NCI-H2196 (cell line): ENCODE results near the gene HSCB.
A peak's percentile ranks its signal among the peaks of the same experiment; 100 is the strongest.
"Not testable (repeated sequence)": the region's sequence is repeated elsewhere in the genome, so short reads cannot be mapped to it uniquely, and the experiment has no call there.

Experiments
- DNase-seq: peaks from one replicate; lab custom pipeline; 2025; ENCODE audit not compliant: unreplicated experiment; lab: John Stamatoyannopoulos, UW

HSCB gene

GRCh38 chr22:28791124-28791523 is 49.3 kb downstream of the HSCB start:
- DNase-seq: no peak

GRCh38 chr22:28791841-28792490 is 50.1 kb downstream of the HSCB start:
- DNase-seq: no peak

DNA sequence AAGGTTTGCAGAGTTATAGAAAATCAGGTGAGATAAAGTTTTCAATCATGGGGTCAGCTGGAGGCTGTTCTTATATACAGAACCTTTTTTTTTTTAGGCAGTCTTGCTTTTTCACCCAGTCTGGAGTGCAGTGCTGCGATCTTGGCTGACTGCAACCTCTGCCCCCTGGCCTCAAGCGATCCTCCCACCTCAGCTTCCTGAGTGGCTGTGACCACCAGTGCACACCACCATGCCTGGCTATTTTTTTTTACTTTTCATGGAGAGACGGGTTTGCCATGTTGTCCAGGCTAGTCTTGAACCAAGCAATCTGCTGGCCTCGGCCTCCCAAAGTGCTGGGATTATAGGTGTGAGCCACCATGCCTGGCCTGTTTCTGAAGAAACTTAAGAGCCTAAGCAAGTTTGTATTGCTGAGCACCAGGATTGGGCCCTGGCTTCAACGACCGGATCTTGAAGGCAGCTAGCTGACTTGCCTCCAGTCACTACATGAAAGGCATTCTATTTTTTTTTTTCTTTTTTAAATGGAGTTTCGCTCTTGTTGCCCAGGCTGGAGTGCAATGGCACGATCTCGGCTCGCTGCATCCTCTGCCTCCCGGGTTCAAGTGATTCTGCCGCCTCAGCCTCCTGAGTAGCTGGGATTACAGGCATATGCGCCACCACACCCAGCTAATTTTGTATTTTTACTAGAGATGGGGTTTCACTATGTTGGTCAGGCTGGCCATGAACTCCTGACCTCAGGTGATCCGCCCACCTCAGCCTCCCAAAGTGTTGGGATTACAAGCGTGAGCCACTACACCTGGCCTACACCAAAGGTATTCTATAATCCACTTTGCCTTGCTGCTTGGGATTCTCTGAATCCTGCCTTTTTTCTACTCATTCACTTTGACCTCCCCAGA is 50.9 kb downstream of the HSCB start:
- DNase-seq: no peak

- no peak for DNase-seq
Observed at GRCh38 chr22:28793976-28794584, 52.2 kb downstream of the HSCB start.

GRCh38 chr22:28795071-28795693 is 53.3 kb downstream of the HSCB start:
- DNase-seq: no peak

- no peak for DNase-seq
Observed at GRCh38 chr22:28795932-28796856, 54.4 kb downstream of the HSCB start.

DNA sequence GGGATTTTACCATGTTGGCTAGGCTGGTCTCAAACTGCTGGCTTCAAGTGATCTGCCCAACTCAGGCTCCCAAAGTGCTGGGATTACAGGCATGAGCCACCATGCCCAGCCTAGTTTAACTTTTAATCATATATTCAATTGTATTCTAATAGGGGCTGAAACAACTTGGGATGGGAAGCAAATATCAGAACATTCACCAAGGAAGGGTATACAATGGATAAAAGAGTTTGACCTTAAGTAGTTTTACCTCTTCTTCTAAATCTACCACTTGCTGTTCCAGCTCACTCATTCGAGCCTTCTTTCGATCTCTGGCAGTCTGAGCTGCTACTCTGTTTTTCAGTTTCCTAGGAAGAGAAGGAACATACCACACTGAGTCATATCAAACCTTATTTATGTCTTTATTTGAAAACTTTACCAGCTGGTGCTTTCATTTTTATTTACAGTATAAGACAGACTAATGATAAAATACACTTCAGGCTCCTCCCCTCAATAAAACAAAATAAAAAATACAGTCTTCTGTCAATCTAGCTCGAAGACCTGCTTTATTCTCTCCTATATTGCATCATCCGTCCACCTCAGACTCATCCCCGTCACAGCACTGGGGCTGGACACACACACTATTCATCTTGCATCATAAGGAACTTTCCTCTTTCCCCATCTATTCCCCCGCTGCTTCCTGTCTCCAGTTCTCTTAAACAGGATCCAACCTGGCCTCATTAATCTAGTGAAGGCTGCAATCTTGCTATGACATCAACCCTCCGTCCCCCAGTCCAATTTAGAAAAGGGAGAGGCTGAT is 57.2 kb downstream of the HSCB start:
- DNase-seq: no peak

GRCh38 chr22:28799606-28800307 is 57.9 kb downstream of the HSCB start:
- DNase-seq: no peak

GRCh38 chr22:28800308-28801041 is 58.6 kb downstream of the HSCB start, which contains the start of gene XBP1:
TSS of gene XBP1 (minus strand) at chr22:28800569.
- peak; percentile 81 for DNase-seq

- DNase-seq: no peak
Observed at GRCh38 chr22:28801845-28802594, 60.2 kb downstream of the HSCB start.

DNA sequence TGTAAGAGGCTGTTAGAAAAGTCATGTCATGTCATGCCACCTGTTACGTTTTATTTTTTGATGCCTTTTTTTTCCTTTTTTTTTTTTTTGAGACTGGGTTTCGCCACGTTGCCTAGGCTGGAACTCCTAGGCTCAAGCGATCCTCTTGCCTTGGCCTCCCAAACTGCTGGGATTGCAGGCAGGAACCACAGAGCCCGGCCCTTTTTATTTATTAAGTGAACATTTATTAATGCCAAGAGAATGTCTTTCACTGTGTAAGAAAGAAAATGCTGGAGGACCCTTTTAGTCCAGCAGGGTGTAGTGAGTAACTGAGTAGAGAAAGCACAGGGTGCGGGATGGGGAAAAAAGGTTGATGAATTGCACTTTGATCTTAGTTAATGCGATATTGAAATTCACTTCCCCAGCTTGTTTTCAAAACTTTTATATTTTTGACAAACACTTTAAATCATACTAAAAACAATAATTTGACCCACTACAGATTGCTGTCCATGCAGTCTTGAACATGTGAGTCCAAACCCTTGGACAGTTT is 60.8 kb downstream of the HSCB start:
- DNase-seq: no peak

- not testable (repeated sequence) for DNase-seq
Observed at GRCh38 chr22:28805426-28805825, 63.6 kb downstream of the HSCB start.
